HG02763 (cell line): ENCODE measurements around the gene OPN4.

Experiments used
- ATAC-seq: cut with Tn5 transposase; IDR thresholded peaks from one replicate; pipeline ENCODE4 v1.9.1; 2021; ENCODE audit warnings: mild to moderate bottlenecking, moderate library complexity; ENCODE audit not compliant: unreplicated experiment

OPN4 gene

GRCh38 chr10:86678999-86679792 lies 24.8 kb downstream of the OPN4 start:
- ATAC-seq = no peak

- ATAC-seq = no peak
Observed at GRCh38 chr10:86681047-86681446, 26.7 kb downstream of the OPN4 start.

- no peak for ATAC-seq
Observed at GRCh38 chr10:86681722-86682386, 27.5 kb downstream of the OPN4 start.

GRCh38 chr10:86682675-86683074 lies 28.3 kb downstream of the OPN4 start:
- ATAC-seq = no peak

GRCh38 chr10:86684331-86685097 lies 30.2 kb downstream of the OPN4 start:
- no peak for ATAC-seq

DNA sequence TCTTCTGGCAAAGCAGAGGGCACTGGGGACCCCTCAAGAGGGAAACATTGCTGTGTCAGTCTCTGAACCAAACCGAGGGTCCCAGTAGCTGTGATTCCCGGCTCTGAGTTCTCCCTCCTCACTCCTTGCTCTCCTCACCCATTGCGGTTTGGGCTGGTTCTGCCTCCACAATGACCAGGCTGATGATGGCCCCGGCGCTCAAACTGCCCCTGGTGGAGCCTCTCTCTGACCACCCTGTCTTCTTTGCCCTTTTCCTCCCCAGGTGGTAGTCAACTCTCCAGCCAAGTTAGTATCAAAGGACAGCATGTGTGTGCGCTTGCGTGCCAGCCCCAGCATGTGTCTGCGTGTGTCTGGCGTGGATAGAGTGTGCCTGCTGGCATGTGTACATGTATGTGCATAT lies 31.1 kb downstream of the OPN4 start:
- no peak for ATAC-seq

- no peak for ATAC-seq
Observed at GRCh38 chr10:86685893-86686632, 31.7 kb downstream of the OPN4 start.

- no peak for ATAC-seq
Observed at GRCh38 chr10:86686972-86687371, 32.6 kb downstream of the OPN4 start.

GRCh38 chr10:86687750-86688149 lies 33.4 kb downstream of the OPN4 start:
- ATAC-seq = no peak

- ATAC-seq = peak; percentile 84
Observed at GRCh38 chr10:86688398-86688921, 34.1 kb downstream of the OPN4 start.

DNA sequence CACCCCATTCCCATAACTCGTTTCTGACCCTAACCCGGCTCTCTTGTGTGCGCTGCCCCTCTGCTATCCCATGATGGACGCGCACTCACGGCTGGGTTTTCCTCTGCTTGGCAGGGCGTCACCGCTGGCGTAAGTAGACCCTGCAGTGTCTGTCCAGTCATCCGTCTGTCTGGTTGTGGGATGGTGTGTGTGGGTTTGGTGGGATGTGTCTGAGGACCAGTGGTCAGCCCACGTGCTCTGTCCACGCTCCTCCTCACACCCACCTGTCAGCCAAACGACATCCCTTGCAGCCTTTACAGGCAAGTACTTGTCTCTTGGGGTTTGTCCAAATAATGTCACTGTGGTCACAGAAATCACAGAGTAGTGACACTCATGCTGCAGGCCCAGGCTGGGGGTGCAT lies 34.8 kb downstream of the OPN4 start:
- no peak for ATAC-seq

DNA sequence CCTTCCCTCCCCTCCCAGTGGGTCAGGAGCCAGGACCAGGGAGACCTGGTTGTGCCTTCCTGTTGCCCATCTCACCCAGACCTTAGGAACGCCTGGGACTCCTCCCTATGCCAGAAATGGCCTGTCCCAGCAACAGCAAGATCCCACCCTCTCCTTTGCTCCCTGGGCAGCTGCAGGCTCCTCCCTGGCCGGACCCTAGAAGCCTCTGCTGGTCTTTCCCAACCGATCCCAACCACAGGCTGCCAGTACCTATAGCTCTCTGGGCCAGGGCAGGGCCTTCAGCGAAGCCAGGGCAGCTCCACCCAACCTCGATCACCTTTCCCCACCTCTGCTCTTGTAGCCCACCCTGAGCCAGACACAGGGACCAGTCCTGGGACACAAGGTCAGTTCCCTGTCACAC lies 35.9 kb downstream of the OPN4 start:
- ATAC-seq = no peak

GRCh38 chr10:86690657-86691084 lies 36.3 kb downstream of the OPN4 start:
- ATAC-seq = no peak

DNA sequence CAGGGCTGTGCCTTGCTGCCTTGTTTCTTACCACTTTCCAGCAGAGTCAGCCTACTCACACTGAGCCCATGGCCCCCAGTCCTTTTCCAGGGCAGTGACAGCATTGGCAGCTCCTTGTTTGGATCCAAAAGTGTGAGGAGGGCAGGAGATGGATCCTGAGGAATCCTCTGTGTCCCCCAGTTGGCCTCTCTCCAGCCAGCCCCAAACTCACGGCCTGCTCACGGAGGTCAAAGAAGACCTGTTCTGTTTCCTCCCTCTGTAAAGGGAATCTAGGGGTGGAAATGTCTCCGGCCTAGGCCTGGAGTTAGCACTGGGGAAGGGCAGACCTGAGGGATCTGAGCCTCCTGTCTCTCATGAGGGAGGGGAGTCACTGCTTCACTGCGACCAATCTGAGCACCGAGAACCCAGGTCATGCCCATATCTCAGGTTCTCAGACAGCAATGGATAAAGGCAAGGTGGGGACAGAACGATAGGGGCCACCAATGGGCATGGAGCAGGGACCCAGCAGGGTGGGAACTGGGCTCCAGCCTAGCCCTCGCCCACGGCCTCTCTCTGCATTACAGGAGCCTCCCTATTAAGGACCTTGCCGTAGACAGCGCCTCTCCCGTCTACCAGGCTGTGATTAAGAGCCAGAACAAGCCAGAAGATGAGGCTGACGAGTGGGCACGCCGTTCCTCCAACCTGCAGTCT lies 37.1 kb downstream of the OPN4 start:
- no peak for ATAC-seq

DNA sequence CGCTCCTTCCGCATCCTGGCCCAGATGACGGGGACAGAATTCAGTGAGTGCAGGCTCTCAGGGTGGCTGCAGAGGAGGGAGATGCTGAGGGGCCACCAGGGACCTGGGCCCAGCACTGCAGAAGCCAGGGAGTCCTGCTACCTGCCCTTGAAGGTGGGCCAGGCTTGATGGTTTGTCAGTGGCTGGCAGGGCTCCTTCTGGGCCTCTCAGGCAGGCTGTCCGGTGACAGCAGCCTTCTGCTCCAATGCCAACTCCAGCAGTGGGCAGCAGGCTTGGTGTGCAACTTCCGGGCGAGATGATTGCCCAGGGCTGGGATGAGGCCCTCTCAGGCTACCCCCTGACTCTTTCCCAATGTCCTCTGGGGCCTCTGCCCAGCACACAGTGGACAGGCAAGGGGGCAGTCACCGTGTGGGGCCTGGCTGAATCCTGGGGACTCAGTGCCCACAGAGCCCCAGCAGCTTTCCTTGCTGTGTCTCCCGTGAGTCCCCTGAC lies 37.7 kb downstream of the OPN4 start:
- no peak for ATAC-seq

DNA sequence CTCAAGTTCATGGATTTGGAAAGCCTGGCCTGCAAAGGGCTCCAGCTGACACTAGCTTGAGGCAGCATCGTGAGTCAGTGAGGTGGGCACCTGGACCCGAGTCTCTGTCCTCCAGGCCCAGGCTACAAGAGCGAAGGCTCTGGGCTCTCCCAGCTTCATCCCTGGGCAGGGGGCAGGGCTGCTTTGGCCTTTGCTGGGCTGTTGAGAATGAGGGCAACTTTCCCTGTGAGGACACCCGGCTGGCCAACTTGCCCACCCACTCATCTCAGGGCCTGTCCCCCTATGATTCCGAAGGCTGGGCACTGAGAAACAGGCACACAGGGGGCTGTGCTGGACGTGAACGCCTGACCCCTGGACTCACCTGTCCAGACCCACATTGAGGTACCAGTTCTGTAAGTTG lies 38.3 kb downstream of the OPN4 start:
- no peak for ATAC-seq

GRCh38 chr10:86693275-86693674 lies 38.9 kb downstream of the OPN4 start:
- ATAC-seq = no peak

- no peak for ATAC-seq
Observed at GRCh38 chr10:86693721-86694369, 39.5 kb downstream of the OPN4 start.

DNA sequence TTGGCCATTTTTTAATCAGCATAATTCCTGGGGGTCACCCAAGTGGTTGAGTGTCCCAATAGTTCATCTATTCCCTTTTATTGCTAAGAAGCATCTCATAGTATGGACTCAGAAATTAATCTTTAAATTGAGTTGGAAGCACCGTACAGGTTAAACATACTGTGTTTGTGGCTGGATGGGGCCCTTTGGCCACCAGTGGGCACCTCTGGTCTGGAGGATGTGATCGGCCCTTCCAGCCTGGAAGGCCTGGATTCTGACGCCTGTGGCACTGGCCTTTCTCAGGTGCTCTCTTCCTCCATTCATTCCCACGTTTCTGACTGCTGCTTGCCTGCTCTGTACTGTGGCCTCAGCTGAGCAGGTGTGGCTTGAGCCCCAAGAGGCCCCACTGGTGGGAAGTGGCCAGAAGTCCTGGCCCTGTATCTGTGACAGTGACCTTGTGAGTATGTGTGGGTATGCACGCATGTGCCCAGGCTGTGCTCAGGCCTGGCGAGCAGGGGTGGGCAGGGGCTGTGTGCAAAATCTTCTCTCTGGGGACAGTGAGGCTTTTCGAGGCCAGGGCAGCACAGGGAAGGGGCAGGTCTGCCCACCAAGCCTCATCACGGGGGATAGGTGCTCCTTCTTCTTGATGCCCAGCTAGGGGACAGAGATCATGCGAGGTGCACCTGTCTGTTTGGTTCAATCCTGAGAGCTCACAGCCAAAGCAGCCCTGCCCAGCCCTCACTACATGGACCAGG lies 44.0 kb downstream of the OPN4 start:
- ATAC-seq = no peak
